Liver (tissue), 9 donors: ENCODE measurements around the gene EIF4G3. TPM values are rescaled to one million over a fixed set of nuclear protein-coding genes. Genes with fewer than 3 reads are reported as not detected.
A peak's percentile ranks its signal among the peaks of the same experiment; 100 is the strongest.

ENCODE experiments used
- DNase-seq: peaks from one replicate; pipeline ENCODE4 v3.0.0-alpha.2; 2017; ENCODE audit warnings: low spot score
- H3K27ac ChIP-seq, 2 donors: one replicate each; pipeline ENCODE4 v1.7.0; 2013; ENCODE audit warnings: inconsistent platforms in 2 of 2, low read length in 2 of 2, control low read depth in 1 of 2, low read depth in 1 of 2, mild to moderate bottlenecking in 1 of 2
- H3K27me3 ChIP-seq, 4 donors: one replicate each; pipeline versions ENCODE4 v1.6.1 to v1.7.0; 2013; ENCODE audit warnings: low read length in 3 of 4, inconsistent platforms in 1 of 4, mild to moderate bottlenecking in 1 of 4, moderate library complexity in 1 of 4; ENCODE audit not compliant: control insufficient read depth in 4 of 4, insufficient read depth in 4 of 4
- H3K36me3 ChIP-seq, 4 donors: one replicate each; pipeline versions ENCODE4 v1.6.1 to v1.7.0; 2013; ENCODE audit warnings: low read length in 3 of 4, mild to moderate bottlenecking in 3 of 4, low read depth in 1 of 4, moderate library complexity in 1 of 4; ENCODE audit not compliant: control insufficient read depth in 4 of 4, insufficient read depth in 3 of 4
- H3K4me1 ChIP-seq, 4 donors: one replicate each; pipeline versions ENCODE4 v1.6.1 to v1.7.0; 2013; ENCODE audit warnings: low read length in 3 of 4, mild to moderate bottlenecking in 3 of 4, moderate library complexity in 1 of 4; ENCODE audit not compliant: control insufficient read depth in 4 of 4, insufficient read depth in 4 of 4
- H3K4me3 ChIP-seq, 3 donors: one replicate each; pipeline versions ENCODE4 v1.6.1 to v1.7.0; 2013; ENCODE audit warnings: low read length in 3 of 3, control low read depth in 1 of 3, low read depth in 1 of 3, mild to moderate bottlenecking in 1 of 3
- H3K9ac ChIP-seq, 2 donors: one replicate each; pipeline ENCODE4 v1.7.0; 2013; ENCODE audit warnings: low read length in 2 of 2, mild to moderate bottlenecking in 2 of 2, moderate library complexity in 2 of 2, control low read depth in 1 of 2, low read depth in 1 of 2
- H3K9me3 ChIP-seq, 4 donors: one replicate each; pipeline versions ENCODE4 v1.6.1 to v1.7.0; 2013; ENCODE audit warnings: low read length in 3 of 4; ENCODE audit not compliant: control insufficient read depth in 4 of 4
- ATF3 ChIP-seq: IDR thresholded peaks from 2 replicates; pipeline ENCODE4 v1.6.1; 2016; ENCODE audit warnings: antibody characterized with exemption
- CTCF ChIP-seq: fragments of 150-350 bp; IDR thresholded peaks from 2 replicates; pipeline ENCODE4 v1.5.1; 2017; ENCODE audit warnings: improper control_type of control experiment, low read depth, low read length; ENCODE audit not compliant: missing input control
- EGR1 ChIP-seq, 2 donors: IDR thresholded peaks; 2 replicates each; pipeline ENCODE4 v1.6.1; 2016 to 2018; ENCODE audit warnings: antibody characterized with exemption in 2 of 2, low read depth in 2 of 2
- FOXA1 ChIP-seq: IDR thresholded peaks from 2 replicates; pipeline ENCODE4 v1.6.1; 2016; ENCODE audit warnings: antibody characterized with exemption
- FOXA2 ChIP-seq: IDR thresholded peaks from 2 replicates; pipeline ENCODE4 v1.6.1; 2016; ENCODE audit warnings: antibody characterized with exemption
- GABPA ChIP-seq, 2 donors: IDR thresholded peaks in 1 of 2; conservative IDR thresholded peaks in 1 of 2; 2 replicates each; pipeline ENCODE4 v1.6.1; 2016; ENCODE audit warnings: antibody characterized with exemption in 2 of 2, mild to moderate bottlenecking in 1 of 2, moderate library complexity in 1 of 2
- HNF4A ChIP-seq, 2 donors: conservative IDR thresholded peaks; 2 replicates each; pipeline ENCODE4 v1.6.1; 2016; ENCODE audit warnings: antibody characterized with exemption in 2 of 2, mild to moderate bottlenecking in 2 of 2
- HNF4G ChIP-seq: IDR thresholded peaks from 2 replicates; pipeline ENCODE4 v1.6.1; 2016; ENCODE audit warnings: antibody characterized with exemption
- JUND ChIP-seq, 2 donors: IDR thresholded peaks; 2 replicates each; pipeline ENCODE4 v1.6.1; 2016; ENCODE audit warnings: antibody characterized with exemption in 2 of 2
- NR2F2 ChIP-seq: IDR thresholded peaks from 2 replicates; pipeline ENCODE4 v1.6.1; 2016; ENCODE audit warnings: antibody characterized with exemption
- RAD21 ChIP-seq, 2 donors: IDR thresholded peaks; 2 replicates each; pipeline ENCODE4 v1.6.1; 2016; ENCODE audit warnings: antibody characterized with exemption in 2 of 2, mild to moderate bottlenecking in 2 of 2
- REST ChIP-seq: IDR thresholded peaks from 2 replicates; pipeline ENCODE4 v1.6.1; 2016; ENCODE audit warnings: antibody characterized with exemption, mild to moderate bottlenecking
- RXRA ChIP-seq, 2 donors: IDR thresholded peaks; 2 replicates each; pipeline ENCODE4 v1.6.1; 2017 to 2018; ENCODE audit warnings: antibody characterized with exemption in 2 of 2, mild to moderate bottlenecking in 1 of 2
- SP1 ChIP-seq: IDR thresholded peaks from 2 replicates; pipeline ENCODE4 v1.6.1; 2018; ENCODE audit warnings: antibody characterized with exemption, mild to moderate bottlenecking
- TAF1 ChIP-seq: conservative IDR thresholded peaks from 2 replicates; pipeline ENCODE4 v1.6.1; 2016; ENCODE audit warnings: antibody characterized with exemption, mild to moderate bottlenecking
- YY1 ChIP-seq: IDR thresholded peaks from 2 replicates; pipeline ENCODE4 v1.6.1; 2016; ENCODE audit warnings: antibody characterized with exemption, mild to moderate bottlenecking
- WGBS: extraction: QIAGEN DNeasy Blood & Tissue Kit; methylation state at CpG from one replicate; pipeline ENCODE4 v1.1.7; 2013; 5-methylcytosine and 5-hydroxymethylcytosine counted together
- polyA plus RNA-seq, 2 donors: library from polyadenylated mRNA; stranded (reverse) in 1 of 2; unstranded in 1 of 2; fragments of 200-250 nt in 1 of 2; fragments of >200 nt in 1 of 2; fragmentation: Nextera tagmentation in 1 of 2; extraction: Ambion mirVana in 1 of 2; gene quantifications; one replicate each; pipeline versions ENCODE4 v1.2.1 to v1.2.3, GENCODE V29; 2013 to 2015
- total RNA-seq, 2 donors: library from RNA; depleted of rRNA; stranded (reverse); fragments of >200 nt; gene quantifications; one replicate each; pipeline ENCODE4 v1.2.3, GENCODE V29; 2014
- TF ChIP-seq, protein P1 (sequence below): IDR thresholded peaks from 2 replicates; pipeline ENCODE4 v1.6.1; 2016; ENCODE audit warnings: antibody characterized with exemption
- TF ChIP-seq, protein P2 (sequence below): IDR thresholded peaks from 2 replicates; pipeline ENCODE4 v1.6.1; 2016; ENCODE audit warnings: antibody characterized with exemption
- donor health status: healthy.
- donor health status: healthy.
- donor health status: healthy.
- donor health status: healthy.
- donor health status: healthy.

EIF4G3 gene
- total and polyA plus RNA-seq, 4 donors: 7.6 to 22.8 (median 11.7) TPM

- Histone ChIP-seq H3K27me3 (no peaks in the 10 kb centered on the region), H3K4me3 (no peak overlapping the region), H3K27ac (peak overlapping the region in 1 of 2 donors; percentile 36), H3K9me3 (no peaks in the 10 kb centered on the region), H3K36me3 (peaks cover 0 to 2% (median 0%) of the 10 kb centered on the region in 4 donors), H3K9ac (no peak overlapping the region), H3K4me1 (peaks cover 0 to 28% (median 12%) of the 10 kb centered on the region in 4 donors)
- no peak for DNase-seq
- TF ChIP-seq REST (no peak), SP1 (peak; percentile 48), NR2F2 (no peak), HNF4A (conservative IDR thresholded peaks at IDR 0.05) (peak; percentile 69 to 72), ATF3 (no peak), RXRA (IDR thresholded peaks at IDR 0.05) (peak; percentile 41 to 71), TAF1 (peak; percentile 22), JUND (IDR thresholded peaks at IDR 0.05) (peak; percentile 38 to 51), CTCF (no peak), GABPA (IDR thresholded peaks at IDR 0.05 in 1 of 2, conservative IDR thresholded peaks at IDR 0.05 in 1 of 2) (no peak), HNF4G (no peak), RAD21 (IDR thresholded peaks at IDR 0.05) (peak; percentile 40 to 49), FOXA1 (no peak), EGR1 (IDR thresholded peaks at IDR 0.05; ENCODE audit: low read depth in 2 of 2) (no peak), FOXA2 (no peak), YY1 (peak; percentile 92)
- TF ChIP-seq, protein P1, sequence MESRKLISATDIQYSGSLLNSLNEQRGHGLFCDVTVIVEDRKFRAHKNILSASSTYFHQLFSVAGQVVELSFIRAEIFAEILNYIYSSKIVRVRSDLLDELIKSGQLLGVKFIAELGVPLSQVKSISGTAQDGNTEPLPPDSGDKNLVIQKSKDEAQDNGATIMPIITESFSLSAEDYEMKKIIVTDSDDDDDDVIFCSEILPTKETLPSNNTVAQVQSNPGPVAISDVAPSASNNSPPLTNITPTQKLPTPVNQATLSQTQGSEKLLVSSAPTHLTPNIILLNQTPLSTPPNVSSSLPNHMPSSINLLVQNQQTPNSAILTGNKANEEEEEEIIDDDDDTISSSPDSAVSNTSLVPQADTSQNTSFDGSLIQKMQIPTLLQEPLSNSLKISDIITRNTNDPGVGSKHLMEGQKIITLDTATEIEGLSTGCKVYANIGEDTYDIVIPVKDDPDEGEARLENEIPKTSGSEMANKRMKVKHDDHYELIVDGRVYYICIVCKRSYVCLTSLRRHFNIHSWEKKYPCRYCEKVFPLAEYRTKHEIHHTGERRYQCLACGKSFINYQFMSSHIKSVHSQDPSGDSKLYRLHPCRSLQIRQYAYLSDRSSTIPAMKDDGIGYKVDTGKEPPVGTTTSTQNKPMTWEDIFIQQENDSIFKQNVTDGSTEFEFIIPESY: peak; percentile 53
- TF ChIP-seq, protein P2, sequence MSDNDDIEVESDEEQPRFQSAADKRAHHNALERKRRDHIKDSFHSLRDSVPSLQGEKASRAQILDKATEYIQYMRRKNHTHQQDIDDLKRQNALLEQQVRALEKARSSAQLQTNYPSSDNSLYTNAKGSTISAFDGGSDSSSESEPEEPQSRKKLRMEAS: peak; percentile 44
- WGBS: 32% methylated on average over 3 of the region's 3 CpGs
These were observed 226.0 kb downstream of the EIF4G3 start for GRCh38 chr1:20950679-20951078.
